K562 (cell line): Measurements from ENCODE around the gene LSM14B. TPM values are rescaled to one million over a fixed set of nuclear protein-coding genes. Genes with fewer than 3 reads are reported as not detected.

Experiments
- ATAC-seq: fragments of 200-7000 bp; cut with Tn5 transposase; 3 replicates; pipeline ENCODE4 v1.9.1; 2020; ENCODE audit warnings: moderate library complexity
- BruUV-seq: library from RNA; stranded (reverse); fragments of 400-500 nt; replicated peaks from 2 replicates; lab custom pipeline; 2021; lab: Mats Ljungman, UMichigan
- CTCF ChIA-PET: fragments of 300-600 bp; formaldehyde crosslinking; extraction: SDS; loops from one replicate; lab custom pipeline; 2021; ENCODE audit warnings: low intra/inter-chr PET ratio; lab: Yijun Ruan, JAX
- POLR2A ChIA-PET: fragments of 300-600, 350-650 bp; sonication (Branson Sonifier 250); formaldehyde crosslinking; extraction: SDS; loops from one replicate; lab custom pipeline; 2021; ENCODE audit warnings: antibody characterized with exemption, inconsistent platforms; lab: Yijun Ruan, JAX
- DNase-seq, 4 experiments: peaks; one replicate each; pipeline versions ENCODE4 v3.0.0 to v3.0.0-alpha.2; 2011 to 2018; ENCODE audit warnings: low spot score in 3 of 4, mixed read lengths in 3 of 4; ENCODE audit errors: extremely low read depth in 1 of 4
- FAIRE-seq: peaks from 2 replicates; lab custom pipeline; 2011; peaks lifted over from hg19 to GRCh38; lab: Jason Lieb, UNC
- H2AFZ ChIP-seq: 2 replicates; pipeline ENCODE4 v1.6.0; 2011; ENCODE audit warnings: low read depth, low read length, control low read depth, inconsistent platforms
- H3K27ac ChIP-seq: fragments of 200-600 bp; 3 replicates; pipeline ENCODE4 v1.8.0; 2011; ENCODE audit warnings: low read depth, mild to moderate bottlenecking, control low read depth, inconsistent platforms, low read length, moderate library complexity, mixed read lengths; ENCODE audit errors: extremely low read depth
- H3K27me3 ChIP-seq, 2 experiments: fragments of 300-600 bp in 1 of 2; 2 replicates in 1 of 2; 3 replicates in 1 of 2; pipeline versions ENCODE4 v1.6.0 to v1.8.0; 2011; ENCODE audit warnings: inconsistent platforms in 2 of 2, low read length in 2 of 2, mild to moderate bottlenecking in 1 of 2, mixed read lengths in 1 of 2, moderate library complexity in 1 of 2; ENCODE audit not compliant: control insufficient read depth in 2 of 2, insufficient read depth in 2 of 2
- H3K36me3 ChIP-seq: fragments of 300-600 bp; 3 replicates; pipeline ENCODE4 v1.8.0; 2011; ENCODE audit warnings: mild to moderate bottlenecking, low read length, inconsistent platforms; ENCODE audit not compliant: control insufficient read depth, insufficient read depth
- H3K4me1 ChIP-seq, 2 experiments: fragments of 200-600 bp in 1 of 2; replicated peaks in 1 of 2; 2 replicates in 1 of 2; 3 replicates in 1 of 2; pipeline versions ENCODE4 v1.5.1 to v1.8.0; 2011; ENCODE audit warnings: inconsistent platforms in 2 of 2, low read length in 2 of 2, mild to moderate bottlenecking in 1 of 2, mixed read lengths in 1 of 2, moderate library complexity in 1 of 2; ENCODE audit not compliant: control insufficient read depth in 2 of 2, insufficient read depth in 2 of 2
- H3K4me2 ChIP-seq: 2 replicates; pipeline ENCODE4 v1.6.1; 2011; ENCODE audit warnings: low read length, control low read depth, inconsistent platforms, mixed read lengths; ENCODE audit not compliant: insufficient read depth
- H3K4me3 ChIP-seq: fragments of 200-600 bp; sonication (generic), shearing (Covaris generic); 2 replicates; pipeline ENCODE4 v1.5.1; 2016; ENCODE audit warnings: control low read depth, inconsistent platforms
- H3K79me2 ChIP-seq: fragments of 200-600 bp; 3 replicates; pipeline ENCODE4 v1.8.0; 2011; ENCODE audit warnings: low read length, inconsistent platforms; ENCODE audit not compliant: control insufficient read depth, insufficient read depth
- H3K9ac ChIP-seq, 2 experiments: 2 replicates each; pipeline versions ENCODE4 v1.6.0 to v1.6.1; 2011; ENCODE audit warnings: low read depth in 2 of 2, low read length in 2 of 2, control low read depth in 1 of 2, inconsistent platforms in 1 of 2, mild to moderate bottlenecking in 1 of 2, mixed read lengths in 1 of 2; ENCODE audit not compliant: insufficient read depth in 1 of 2
- H3K9me1 ChIP-seq: one replicate; pipeline ENCODE4 v1.6.0; 2011; ENCODE audit warnings: inconsistent platforms, mild to moderate bottlenecking, low read length, moderate library complexity; ENCODE audit not compliant: control insufficient read depth, insufficient read depth
- H3K9me3 ChIP-seq: replicated peaks from 2 replicates; pipeline ENCODE4 v1.5.1; 2011; ENCODE audit warnings: low read depth, low read length, inconsistent platforms; ENCODE audit not compliant: control insufficient read depth, insufficient read depth
- H4K20me1 ChIP-seq: replicated peaks from 2 replicates; pipeline ENCODE4 v1.6.1; 2011; ENCODE audit warnings: low read length, inconsistent platforms, mixed read lengths; ENCODE audit not compliant: control insufficient read depth, insufficient read depth
- ATF7 ChIP-seq: fragments of 450-650 bp; IDR thresholded peaks from 2 replicates; pipeline ENCODE4 v1.7.1; 2014; ENCODE audit warnings: mild to moderate bottlenecking, moderate library complexity
- CAMTA2 ChIP-seq: fragments of 250-450 bp; sonication (Bioruptor Pico); conservative IDR thresholded peaks from 2 replicates; pipeline ENCODE4 v1.5.1; 2022
- CBFA2T3 ChIP-seq: fragments of 450-650 bp; IDR thresholded peaks from 2 replicates; pipeline ENCODE4 v1.6.1; 2017
- CEBPG ChIP-seq, 3 experiments: fragments of 200-800 bp in 1 of 3; sonication (Bioruptor generic) in 1 of 3; sonication (generic) in 1 of 3; formaldehyde crosslinking in 1 of 3; IDR thresholded peaks in 2 of 3; conservative IDR thresholded peaks in 1 of 3; 2 replicates each; pipeline versions ENCODE4 v1.6.1 to v1.8.0; 2016 to 2022; ENCODE audit warnings: missing compliant biosample characterization in 2 of 3, missing genetic modification characterization in 2 of 3, mild to moderate bottlenecking in 1 of 3, missing genetic modification reagents in 1 of 3
- EP400 ChIP-seq: fragments of 450-650 bp; IDR thresholded peaks from 2 replicates; pipeline ENCODE4 v1.6.1; 2017; ENCODE audit warnings: antibody characterized with exemption, mild to moderate bottlenecking, moderate library complexity
- HNRNPLL ChIP-seq: fragments of 200-400 bp; formaldehyde crosslinking; IDR thresholded peaks from 2 replicates; pipeline ENCODE4 v1.6.1; 2017; ENCODE audit warnings: low read length, low read depth, mild to moderate bottlenecking; ENCODE audit not compliant: poor library complexity, severe bottlenecking
- LEF1 ChIP-seq: fragments of 450-650 bp; IDR thresholded peaks from 2 replicates; pipeline ENCODE4 v1.6.1; 2016; ENCODE audit warnings: mild to moderate bottlenecking
- MCM5 ChIP-seq: fragments of 450-650 bp; IDR thresholded peaks from 2 replicates; pipeline ENCODE4 v1.6.1; 2016; ENCODE audit warnings: low read depth
- MEF2A ChIP-seq: IDR thresholded peaks from 2 replicates; pipeline ENCODE4 v1.6.1; 2011; ENCODE audit warnings: low read depth, mild to moderate bottlenecking, low read length, moderate library complexity; ENCODE audit not compliant: control insufficient read depth
- NFXL1 ChIP-seq: fragments of 450-650 bp; formaldehyde crosslinking; IDR thresholded peaks from 2 replicates; pipeline ENCODE4 v1.4.0; 2021; ENCODE audit warnings: mild to moderate bottlenecking
- PML ChIP-seq: IDR thresholded peaks from 2 replicates; pipeline ENCODE4 v1.6.1; 2012; ENCODE audit warnings: low read length, inconsistent platforms
- RBM14 ChIP-seq: fragments of 200-400 bp; formaldehyde crosslinking; IDR thresholded peaks from 2 replicates; pipeline ENCODE4 v1.6.1; 2018; ENCODE audit warnings: low read depth, mild to moderate bottlenecking, low read length, moderate library complexity, borderline replicate concordance; ENCODE audit not compliant: insufficient read depth
- SAP30 ChIP-seq: fragments of 200-600 bp; sonication (generic); IDR thresholded peaks from 2 replicates; pipeline ENCODE4 v1.6.1; 2012; ENCODE audit warnings: borderline replicate concordance, low read depth, mild to moderate bottlenecking, moderate library complexity, low read length, control low read depth, inconsistent platforms; ENCODE audit not compliant: insufficient read depth, poor library complexity, severe bottlenecking
- ZNF12 ChIP-seq: sonication (generic); formaldehyde crosslinking; IDR thresholded peaks from 2 replicates; pipeline ENCODE4 v1.4.0; 2020; ENCODE audit warnings: mild to moderate bottlenecking, missing genetic modification reagents
- ZNF778 ChIP-seq: fragments of 450-650 bp; formaldehyde crosslinking; IDR thresholded peaks from 2 replicates; pipeline ENCODE4 v1.4.0; 2020; ENCODE audit warnings: mild to moderate bottlenecking, moderate library complexity
- WGBS: fragments of 100-300 bp; shearing (Covaris generic); methylation state at CpG from one replicate; pipeline ENCODE4 v1.1.6; 2016; ENCODE audit warnings: low coverage, mixed read lengths; ENCODE audit not compliant: insufficient coverage; ENCODE audit errors: missing lambda C conversion rate; 5-methylcytosine and 5-hydroxymethylcytosine counted together
- in situ Hi-C: fragments of 300-500 bp; cut with MboI; formaldehyde crosslinking; loops from 4 replicates; pipeline ENCODE4 v1.15.0; 2018; ENCODE audit warnings: inconsistent platforms, mixed read lengths
- intact Hi-C: fragments of 100-400 bp; cut with micrococcal nuclease; formaldehyde crosslinking; loops from 2 replicates; pipeline ENCODE4 v1.14.2; 2022
- polyA plus RNA-seq, 8 experiments: library from polyadenylated mRNA; depleted of rRNA in 4 of 8; stranded (reverse) in 5 of 8; unstranded in 3 of 8; fragments of >200 nt; fragmentation: Nextera tagmentation in 2 of 8; fragmentation: Illumina TruSeq in 1 of 8; extraction: Ambion mirVana in 2 of 8; extraction: Trizol in 1 of 8; gene quantifications; 2 replicates each; pipeline versions ENCODE4 v1.2.1 to v1.2.3, GENCODE V29; 2011 to 2014; ENCODE audit warnings: inconsistent platforms in 1 of 8, missing spikeins in 1 of 8
- total RNA-seq, 7 experiments: library from RNA; depleted of rRNA in 6 of 7; stranded (reverse); fragments of >200 nt in 6 of 7; fragmentation: Illumina TruSeq in 2 of 7; extraction: Trizol in 2 of 7; gene quantifications; 2 replicates each; pipeline versions ENCODE4 v1.2.1 to v1.2.3, GENCODE V29; 2011 to 2021; ENCODE audit warnings: low replicate concordance in 1 of 7
- TF ChIP-seq, protein P1 (sequence below): fragments of 450-650 bp; IDR thresholded peaks from 2 replicates; pipeline ENCODE4 v1.6.1; 2018; ENCODE audit warnings: mild to moderate bottlenecking, low read depth; ENCODE audit not compliant: partially characterized antibody
- TF ChIP-seq, protein P2 (sequence below): fragments of 450-650 bp; formaldehyde crosslinking; IDR thresholded peaks from 2 replicates; pipeline ENCODE4 v1.4.0; 2022; ENCODE audit warnings: missing genetic modification characterization

Gene LSM14B
- total and polyA plus RNA-seq, 9 of the 15 experiments (the other 6 are each of a cell fraction or from before 2014, with no cell fraction given) = 0.66 to 36.0 (median 20.2) TPM

DNA sequence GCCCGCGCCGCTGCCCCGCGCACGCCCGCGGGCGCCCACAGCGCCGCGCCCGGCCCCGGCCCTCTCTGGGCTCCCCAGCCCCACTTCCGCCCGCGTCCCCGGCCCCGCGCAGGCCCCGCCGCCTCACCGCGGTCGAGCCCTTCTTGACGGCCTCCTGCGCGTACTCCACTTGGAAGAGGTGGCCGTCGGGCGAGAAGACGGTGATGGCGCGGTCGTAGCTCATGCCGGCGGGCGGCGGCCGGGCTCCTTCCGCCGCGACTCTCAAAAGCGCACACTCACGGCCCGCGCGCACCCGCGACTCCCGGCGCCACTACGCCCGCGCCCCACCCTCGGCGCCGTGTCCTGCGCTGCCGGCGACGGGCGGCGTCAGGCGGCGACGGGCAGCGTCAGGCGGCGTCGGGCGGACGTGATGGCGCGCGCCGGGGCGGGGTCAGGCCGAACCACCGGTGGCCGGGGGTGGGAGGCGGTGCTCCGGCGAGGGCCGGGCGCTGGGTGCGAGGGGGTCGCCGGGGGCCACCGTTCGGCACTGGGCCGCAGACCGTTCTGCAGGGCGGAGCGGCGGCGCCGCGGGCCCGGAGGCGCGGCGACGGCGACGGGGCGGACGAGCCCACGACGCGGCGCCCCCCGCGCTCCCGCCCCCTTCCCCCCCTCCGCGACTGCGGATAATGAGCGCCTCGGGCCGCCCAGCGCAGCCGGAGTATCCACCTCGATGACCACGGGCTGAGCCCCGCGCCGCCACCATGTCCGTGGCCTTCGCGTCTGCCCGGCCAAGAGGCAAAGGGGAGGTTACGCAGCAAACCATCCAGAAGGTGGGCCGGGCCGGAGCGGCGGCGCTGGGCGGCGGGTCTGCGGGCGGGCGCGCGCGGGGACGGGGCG is 21.0 kb downstream of the LSM14B start, which contains the start of the genes PSMA7 and SS18L1:
TSS of gene PSMA7 (minus strand) at position 314 of the 876 bp plus-strand sequence. CDS start at position 223, 91 bp downstream.
TSS of gene SS18L1 (plus strand) at position 689 of the 876 bp plus-strand sequence. CDS start at position 741, 52 bp downstream.
- DNase-seq (peak; percentile 83 to 92 (median 88)), ATAC-seq (peak; percentile 87), FAIRE-seq (peak; percentile 15)
- Histone ChIP-seq H3K27me3 (no peaks in the 10 kb centered on the region), H3K9me1 (peaks cover 3% of the 10 kb centered on the region), H3K9me3 (no peaks in the 10 kb centered on the region), H3K27ac (peak within 1 kb of the TSS; percentile 91), H3K36me3 (peaks cover 64% of the 10 kb centered on the region), H3K4me2 (peak within 1 kb of the TSS; percentile 80), H3K79me2 (peaks cover 90% of the 10 kb centered on the region), H3K9ac (peak within 1 kb of the TSS; percentile 90 to 97), H3K4me3 (peak within 1 kb of the TSS; percentile 89), H2AFZ (peak within 1 kb of the TSS; percentile 69), H3K4me1 (peaks cover 33 to 55% of the 10 kb centered on the region in 2 experiments; a peak in 4 of 5 replicates), H4K20me1 (peaks cover 47% of the 10 kb centered on the region)
- intact Hi-C loops = loop anchor here (5.0 to 10.0 kb wide), 4 partner anchors 76 to 241 kb away; partner anchors contain the start of genes RPS21 and TAF4
- CTCF ChIA-PET = no interaction called here
- BruUV-seq = no TSS peak
- in situ Hi-C loops = no loop called here
- WGBS = 1% methylated on average over 52 of the region's 148 CpGs
- POLR2A ChIA-PET = interaction anchor here (0.5 to 2.2 kb wide), 8 partner anchors 10 to 124 kb away, joined by 3 to 7 read pairs (median 4); partner anchors contain the start of gene LSM14B
- no peak for TF ChIP-seq CBFA2T3
- TF ChIP-seq EP400 = peak; percentile 48; the same call in 1 of the 2 replicates
- no peak for TF ChIP-seq MEF2A
- no peak for TF ChIP-seq SAP30
- TF ChIP-seq PML = no peak; the same call in 1 of the 2 replicates
- no peak for TF ChIP-seq ZNF778 (CRISPR knock-in tag)
- no peak for TF ChIP-seq RBM14
- TF ChIP-seq LEF1 = no peak
- TF ChIP-seq, protein P1, sequence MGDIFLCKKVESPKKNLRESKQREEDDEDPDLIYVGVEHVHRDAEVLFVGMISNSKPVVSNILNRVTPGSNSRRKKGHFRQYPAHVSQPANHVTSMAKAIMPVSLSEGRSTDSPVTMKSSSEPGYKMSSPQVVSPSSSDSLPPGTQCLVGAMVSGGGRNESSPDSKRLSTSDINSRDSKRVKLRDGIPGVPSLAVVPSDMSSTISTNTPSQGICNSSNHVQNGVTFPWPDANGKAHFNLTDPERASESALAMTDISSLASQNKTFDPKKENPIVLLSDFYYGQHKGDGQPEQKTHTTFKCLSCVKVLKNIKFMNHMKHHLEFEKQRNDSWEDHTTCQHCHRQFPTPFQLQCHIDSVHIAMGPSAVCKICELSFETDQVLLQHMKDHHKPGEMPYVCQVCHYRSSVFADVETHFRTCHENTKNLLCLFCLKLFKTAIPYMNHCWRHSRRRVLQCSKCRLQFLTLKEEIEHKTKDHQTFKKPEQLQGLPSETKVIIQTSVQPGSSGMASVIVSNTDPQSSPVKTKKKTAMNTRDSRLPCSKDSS = no peak
- no peak for TF ChIP-seq CEBPG (CRISPR knock-in tag; IDR thresholded peaks at IDR 0.05)
- TF ChIP-seq CEBPG (tag; conservative IDR thresholded peaks at IDR 0.05 in 1 of 2, IDR thresholded peaks at IDR 0.05 in 1 of 2) = no peak
- TF ChIP-seq ATF7 = peak; percentile 91; the same call in 1 of the 2 replicates
- no peak for TF ChIP-seq CAMTA2 (CRISPR knock-in tag)
- no peak for TF ChIP-seq NFXL1
- TF ChIP-seq MCM5 = no peak
- TF ChIP-seq HNRNPLL = peak; percentile 75
- TF ChIP-seq, protein P2, sequence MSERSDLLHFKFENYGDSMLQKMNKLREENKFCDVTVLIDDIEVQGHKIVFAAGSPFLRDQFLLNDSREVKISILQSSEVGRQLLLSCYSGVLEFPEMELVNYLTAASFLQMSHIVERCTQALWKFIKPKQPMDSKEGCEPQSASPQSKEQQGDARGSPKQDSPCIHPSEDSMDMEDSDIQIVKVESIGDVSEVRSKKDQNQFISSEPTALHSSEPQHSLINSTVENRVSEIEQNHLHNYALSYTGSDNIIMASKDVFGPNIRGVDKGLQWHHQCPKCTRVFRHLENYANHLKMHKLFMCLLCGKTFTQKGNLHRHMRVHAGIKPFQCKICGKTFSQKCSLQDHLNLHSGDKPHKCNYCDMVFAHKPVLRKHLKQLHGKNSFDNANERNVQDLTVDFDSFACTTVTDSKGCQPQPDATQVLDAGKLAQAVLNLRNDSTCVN (CRISPR knock-in tag) = no peak
- TF ChIP-seq ZNF12 (CRISPR knock-in tag) = no peak
